HTR-8/SVneo (cell line): Measurements from ENCODE around the gene UNC5B.

Experiments used
- DNase-seq: peaks from one replicate; pipeline ENCODE4 v3.0.0; 2011; ENCODE audit warnings: low spot score, mixed read lengths; ENCODE audit not compliant: insufficient read length
- FAIRE-seq: peaks from 2 replicates; lab custom pipeline; 2011; peaks lifted over from hg19 to GRCh38; lab: Jason Lieb, UNC

Gene UNC5B

DNA sequence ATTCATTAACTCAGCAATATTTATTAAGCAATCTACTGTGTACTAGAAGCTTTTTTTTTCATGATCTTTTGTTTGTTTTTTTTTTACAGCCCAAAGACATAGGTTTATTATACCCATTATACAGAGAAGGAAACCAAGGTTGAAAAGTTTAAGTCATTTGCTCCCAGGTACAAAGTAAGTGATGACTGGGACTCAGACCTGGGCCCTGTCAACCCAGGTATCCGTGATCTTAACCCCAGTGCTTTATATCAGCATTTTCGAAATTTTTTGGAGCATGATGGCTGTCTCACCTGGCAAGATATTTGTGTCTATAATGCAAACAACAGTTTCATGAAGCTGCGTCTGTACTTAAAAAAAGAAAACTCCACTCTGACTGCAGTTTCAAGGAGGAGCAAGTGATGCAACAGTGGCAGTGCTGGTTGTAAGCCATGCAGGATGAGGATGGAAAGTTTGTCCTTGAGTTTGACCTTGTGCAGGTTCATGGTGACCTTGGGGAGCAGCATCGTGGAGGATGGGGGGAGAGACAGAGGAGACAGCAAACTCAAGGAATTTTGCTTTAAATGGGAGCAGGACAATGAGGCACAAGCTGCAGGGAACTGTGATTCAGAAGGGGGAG lies 118.5 kb downstream of the UNC5B start:
- no peak for FAIRE-seq
- no peak for DNase-seq

DNA sequence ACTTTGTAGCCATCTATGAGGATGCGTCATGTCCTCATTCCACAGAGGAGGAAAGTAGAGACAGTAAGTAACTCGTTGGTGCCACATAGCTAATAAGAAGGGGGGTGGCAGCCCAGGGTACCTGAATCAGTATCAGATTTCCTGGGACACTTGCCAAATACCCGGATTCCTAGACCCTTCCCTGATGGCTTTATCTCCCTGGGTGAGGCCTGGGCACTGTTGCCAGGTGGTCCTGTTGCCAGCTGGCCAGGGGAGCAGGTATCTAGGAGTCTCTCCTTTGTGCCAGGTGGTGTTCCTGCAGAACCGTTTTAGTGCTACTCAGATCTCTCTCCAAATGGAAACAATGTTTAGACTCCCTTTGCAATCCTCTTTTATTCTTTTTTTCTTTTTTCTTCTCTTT lies 119.4 kb downstream of the UNC5B start:
- no peak for FAIRE-seq
- no peak for DNase-seq

DNA sequence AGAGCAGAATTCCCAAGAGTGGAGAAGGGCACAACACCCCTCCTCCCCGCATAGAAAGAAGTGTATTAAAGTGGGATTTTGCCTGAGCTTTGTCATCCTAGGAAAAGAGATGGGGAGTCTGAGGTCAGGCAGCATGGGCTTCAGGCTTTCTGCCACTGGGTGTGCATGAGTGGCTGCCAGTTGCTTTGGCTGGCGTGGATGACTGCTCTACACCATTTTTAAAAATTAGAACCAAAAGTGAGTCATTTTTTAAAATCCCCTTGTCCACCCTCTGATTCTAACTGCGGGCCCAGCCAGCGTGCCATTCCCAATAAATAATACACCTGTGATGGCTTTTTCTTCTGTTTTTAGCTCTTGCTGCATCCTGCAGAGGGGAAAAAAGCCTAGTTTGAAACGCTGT lies 120.1 kb downstream of the UNC5B start:
- DNase-seq: no peak
- no peak for FAIRE-seq

DNA sequence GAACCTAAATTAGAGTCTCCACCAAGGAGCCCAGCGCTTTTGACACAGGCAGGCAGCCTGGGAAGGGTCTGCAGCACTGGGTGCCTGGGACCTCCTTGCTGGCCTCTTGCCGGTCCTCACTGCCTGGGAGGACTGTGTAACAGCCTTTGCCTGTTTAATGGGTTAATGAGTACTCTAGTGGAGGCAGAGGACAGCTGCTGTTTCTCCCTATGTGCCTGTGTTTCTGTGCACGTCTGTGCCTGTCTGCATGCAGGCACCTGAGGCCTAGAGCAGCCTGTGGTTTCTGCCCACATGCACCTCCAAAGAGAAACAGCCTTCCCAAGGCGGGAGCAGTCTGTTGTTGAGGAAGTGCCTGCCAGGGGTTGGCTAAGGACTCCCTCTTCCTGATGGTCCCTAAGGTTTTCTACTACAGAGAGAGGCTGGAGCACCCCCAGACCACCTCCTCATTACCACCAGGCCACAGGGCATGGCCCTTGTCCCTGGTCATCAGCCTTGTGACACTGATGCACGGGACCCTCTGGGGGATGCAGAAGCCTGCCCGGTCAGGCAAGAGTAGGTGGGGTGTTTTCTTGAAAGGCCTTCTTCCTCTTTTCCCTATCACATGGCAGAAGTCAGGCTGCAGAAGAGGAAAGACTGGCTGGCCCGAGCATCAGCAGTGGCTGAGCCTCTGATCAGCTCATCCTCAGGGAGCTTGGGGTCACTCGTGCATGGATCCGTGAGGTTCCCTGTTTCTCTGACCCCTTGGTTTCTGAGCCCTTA lies 120.9 kb downstream of the UNC5B start:
- FAIRE-seq: no peak
- no peak for DNase-seq

DNA sequence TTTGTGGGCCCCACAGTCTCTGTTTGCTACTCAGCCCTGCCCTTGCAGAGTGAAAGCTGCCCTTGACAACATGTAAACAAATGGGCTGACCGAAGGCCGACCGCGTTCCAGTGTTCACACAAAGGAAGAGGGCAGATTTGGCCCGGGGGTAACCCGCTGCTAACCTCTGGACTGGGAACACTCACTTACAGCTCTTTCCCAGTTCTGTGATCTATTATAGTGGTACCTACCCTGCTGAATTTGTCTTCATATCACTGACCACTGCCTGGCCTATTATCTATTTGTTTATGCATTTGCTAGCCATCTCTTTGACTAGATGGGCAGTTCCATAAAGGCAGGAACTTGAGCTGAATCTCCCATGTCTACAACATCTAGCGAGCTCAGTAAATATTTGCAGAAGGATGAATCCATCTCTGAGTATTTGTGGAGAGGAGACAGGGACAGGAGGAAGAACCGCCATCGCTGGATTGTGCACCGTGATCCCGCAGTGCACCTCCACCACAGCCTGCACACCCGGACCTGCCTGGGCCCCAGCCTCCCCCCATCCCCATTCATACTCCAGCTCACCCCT lies 121.9 kb downstream of the UNC5B start:
- FAIRE-seq (no peak), DNase-seq (no peak)

DNA sequence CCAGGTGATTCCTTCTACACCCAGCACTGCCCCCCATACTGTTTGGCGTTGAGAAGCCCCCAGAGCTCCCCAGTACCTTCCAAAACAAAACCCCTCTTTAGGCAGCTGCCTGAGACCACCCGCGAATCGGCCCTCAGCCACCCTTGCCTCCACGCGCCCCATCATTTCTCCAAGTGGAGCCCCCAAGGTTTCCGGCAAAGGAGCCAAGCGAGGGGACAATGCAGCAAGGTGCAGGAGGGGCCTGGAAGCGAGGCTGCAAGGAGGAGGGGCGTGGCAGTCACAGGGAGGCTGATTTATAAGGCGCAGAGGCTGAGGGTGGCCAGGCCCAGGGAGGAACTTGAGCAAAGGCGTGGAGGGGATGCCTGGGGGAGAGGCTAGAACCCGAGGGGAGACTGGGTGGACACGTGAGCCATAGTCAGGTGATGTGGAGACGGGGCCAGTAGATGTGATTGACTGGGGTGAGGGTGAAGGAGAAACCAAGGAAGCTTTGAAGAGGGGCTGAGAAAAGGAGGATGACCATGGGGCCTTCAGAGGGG lies 122.9 kb downstream of the UNC5B start:
- no peak for FAIRE-seq

DNA sequence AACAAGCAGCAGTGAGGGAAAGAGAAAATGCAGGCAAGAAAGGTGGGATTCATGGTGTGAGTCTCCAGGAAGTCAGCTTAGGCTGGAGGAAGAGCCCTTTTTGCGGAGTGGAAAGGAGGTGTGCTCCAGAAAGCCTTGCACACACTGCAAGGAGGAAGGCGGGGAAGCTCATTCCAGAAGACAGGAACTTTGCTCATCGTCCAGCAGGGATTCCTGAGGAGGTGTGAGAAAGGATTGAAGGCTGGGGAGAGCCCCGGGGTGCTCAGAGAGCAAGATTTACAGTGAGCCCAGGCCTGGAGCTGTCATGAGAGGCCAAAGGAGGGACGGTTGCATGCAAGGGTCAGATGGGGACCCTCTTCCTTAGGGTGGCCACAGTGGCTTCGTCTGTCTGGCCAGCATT lies 124.3 kb downstream of the UNC5B start:
- no peak for DNase-seq
- no peak for FAIRE-seq

More for the DNA sequence above, 122.9 kb downstream of the UNC5B start:
- no peak for DNase-seq

DNA sequence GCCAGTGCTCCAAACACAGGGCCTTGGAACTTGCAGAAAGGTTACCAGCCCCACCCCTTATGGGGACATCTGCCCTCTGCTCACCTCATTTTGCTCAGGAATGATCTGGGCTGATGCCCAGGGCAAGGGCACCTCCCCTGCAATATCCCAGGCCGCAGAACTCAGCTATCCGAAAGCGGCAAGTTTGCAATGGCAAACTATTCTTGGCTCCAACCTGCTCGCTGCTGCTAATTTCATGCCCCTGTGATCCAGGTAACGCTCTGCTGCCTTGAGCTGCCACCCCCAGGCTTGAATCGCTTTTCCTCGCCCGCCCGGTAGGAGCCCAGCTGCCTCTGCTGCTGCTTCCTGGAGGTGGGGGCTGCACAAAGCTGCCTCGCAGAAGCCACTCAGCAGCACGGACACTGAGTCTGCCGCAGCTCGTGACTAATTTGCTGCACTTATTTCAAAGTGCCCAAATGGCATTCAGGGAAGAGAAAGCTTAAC lies 124.9 kb downstream of the UNC5B start:
- no peak for DNase-seq
- no peak for FAIRE-seq

DNA sequence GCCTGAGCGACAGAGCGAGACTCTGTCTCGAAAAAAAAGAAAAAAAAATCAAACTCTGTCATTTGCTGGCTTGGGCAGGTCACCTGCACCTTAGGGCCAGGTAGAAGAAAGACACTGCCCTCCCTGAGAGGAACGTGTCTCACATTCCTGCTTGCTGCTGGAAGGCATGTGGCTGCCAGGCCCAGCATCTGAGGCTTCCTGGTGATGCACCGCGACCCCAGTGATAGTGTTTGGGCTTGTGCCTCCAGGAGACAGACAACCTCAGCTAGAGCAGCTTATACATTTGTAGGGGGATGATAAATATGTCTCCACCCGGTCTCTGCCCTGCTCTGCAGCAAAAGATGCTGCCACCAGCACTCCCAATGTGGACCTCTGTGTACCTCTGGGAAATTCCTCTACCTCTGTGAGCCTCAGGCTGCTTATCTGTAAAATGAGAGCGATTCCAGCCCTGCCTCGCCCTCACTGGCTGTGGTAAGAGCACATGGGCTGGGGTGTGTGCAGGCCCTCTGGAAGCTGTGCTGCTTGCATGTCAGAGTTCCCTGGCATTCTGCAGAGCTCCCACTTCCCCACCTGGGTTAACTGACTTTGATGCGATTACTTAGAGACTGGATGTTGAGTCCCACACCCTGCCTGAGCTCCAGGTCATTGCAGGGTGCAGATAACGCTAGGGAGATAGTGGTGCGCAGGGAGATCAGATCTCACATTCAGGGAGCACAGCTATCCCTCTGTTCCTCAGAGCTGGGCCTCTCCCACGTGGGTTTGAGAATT lies 126.5 kb downstream of the UNC5B start:
- FAIRE-seq (no peak), DNase-seq (no peak)

DNA sequence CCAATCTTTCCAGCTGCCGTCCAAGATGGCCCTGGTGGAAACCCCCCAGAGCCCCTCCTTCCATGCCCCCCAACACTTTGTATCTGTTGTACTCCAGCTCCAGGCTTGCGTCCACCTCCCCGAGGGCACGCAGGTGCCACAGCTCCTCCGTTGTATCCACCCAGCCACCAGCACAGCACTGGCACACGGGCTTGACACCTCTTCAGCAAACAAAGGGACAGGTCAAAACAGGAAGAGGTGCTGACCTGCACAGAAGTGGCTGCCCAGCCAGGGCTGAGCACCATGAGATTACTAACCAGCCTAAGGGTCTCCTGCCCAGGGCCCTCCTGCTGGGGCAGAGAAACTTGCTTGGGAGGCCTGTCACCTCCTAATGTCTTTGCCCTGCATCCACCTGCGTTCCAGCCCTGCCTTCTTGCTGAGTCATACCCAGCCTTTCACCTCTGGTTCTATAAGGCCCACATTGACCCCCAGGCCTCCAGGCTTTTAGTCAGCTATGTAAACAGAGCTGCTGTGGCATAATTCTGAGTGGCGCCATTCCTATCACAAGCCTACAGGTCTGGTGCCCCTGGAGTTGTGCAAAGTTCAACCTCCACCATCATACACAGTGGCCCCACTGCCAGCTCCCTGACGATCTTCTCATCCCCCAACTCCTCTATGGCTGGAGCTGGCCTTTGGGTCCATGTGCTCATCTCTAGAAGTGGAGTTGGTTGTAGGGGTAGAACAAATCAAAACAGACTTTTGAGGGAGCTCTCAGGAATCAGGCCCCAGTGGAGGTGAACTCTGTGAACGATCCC lies 127.6 kb downstream of the UNC5B start:
- peak; percentile 22 for DNase-seq

DNA sequence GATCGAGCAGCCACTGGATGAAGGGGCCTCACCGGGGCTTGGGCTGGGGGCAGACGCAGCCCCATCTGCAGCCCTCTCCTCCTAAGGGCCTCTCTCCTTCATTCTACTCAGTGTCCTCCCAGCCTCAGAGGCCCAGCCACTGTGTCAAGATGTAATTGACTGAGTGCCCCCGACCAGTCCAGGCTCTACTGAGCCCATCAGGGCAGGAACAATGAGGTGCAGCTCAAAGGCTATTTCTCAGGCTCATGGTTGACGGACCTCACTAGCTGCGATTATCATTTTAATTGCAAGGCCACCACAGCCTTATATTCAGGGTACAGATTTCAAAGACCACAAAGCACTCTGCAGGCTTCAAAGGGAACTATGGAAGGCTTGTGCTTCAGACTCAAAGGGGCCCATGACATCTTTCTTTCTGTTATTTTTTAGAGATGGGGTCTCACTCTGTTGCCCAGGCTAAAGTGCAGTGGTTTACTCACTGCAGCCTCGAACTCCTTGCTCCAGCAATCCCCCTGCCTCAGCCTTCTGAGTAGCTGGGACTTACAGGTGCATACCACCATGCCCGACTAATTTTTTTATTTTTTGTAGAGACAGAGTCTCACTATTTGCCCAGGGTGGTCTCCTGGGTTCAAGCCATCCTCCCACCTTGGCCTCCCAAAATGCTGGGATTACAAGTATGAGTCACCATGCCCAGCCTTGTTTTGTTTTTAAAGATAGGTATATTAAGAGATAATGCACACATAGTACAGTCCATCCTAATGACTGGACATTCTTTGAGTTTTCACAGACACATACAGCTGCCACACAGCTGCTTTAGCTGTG lies 130.4 kb downstream of the UNC5B start:
- no peak for FAIRE-seq
- DNase-seq: no peak

More for the DNA sequence above, 127.6 kb downstream of the UNC5B start:
- no peak for FAIRE-seq

DNA sequence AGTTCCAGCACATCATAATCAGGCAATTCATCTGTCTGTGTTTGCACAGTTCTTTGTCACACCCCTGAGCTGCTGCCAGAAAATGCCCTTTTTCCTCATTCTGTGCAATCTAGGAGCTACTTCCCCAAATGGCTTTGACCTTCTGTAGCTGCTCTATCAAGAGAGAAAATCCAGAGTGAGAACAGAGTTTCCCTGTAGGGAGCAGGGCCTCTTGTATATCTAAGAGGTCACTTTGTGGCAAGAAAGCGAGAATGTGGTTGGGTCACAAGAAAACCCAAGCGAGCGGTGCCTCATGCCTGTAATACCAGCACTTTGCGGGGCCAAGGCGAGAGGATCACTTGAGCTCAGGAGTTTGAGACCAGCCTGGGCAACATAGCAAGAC lies 131.0 kb downstream of the UNC5B start:
- DNase-seq: no peak
- no peak for FAIRE-seq

DNA sequence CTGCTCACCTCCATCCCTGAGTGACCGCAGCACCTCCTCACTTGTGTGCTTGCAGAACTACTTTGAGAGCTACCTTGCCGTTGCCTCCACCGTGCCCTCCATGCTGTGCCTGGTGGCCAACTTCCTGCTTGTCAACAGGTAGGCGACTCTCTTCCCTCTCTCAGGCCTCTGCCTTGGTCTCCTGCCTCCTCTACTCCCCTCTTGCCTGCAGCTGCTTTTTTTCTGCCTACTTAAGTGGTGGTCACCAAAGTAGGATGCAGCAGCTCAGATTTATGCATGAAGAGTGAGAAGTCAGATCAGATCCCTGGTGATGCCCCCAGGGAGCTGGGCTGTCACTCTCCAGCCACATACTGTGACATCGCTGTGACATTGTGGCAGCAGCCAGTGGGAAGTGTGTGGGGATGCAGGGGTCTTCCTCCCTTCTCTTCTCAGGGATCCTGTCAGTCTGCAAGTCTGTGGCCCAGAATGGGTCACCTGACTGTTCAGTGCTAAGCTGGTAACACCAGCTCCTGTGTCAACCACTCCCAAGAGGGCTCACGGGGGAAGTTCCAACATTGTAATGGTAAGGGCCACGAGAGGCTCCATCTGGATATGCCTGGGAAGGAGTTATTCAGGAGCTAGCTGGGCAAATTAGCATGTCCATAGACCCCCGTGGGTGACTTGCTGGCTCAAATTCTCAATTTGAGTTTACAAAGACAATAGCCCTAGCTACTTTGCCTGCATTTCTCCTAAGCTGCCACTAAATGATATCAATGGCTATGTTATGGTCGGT lies 132.0 kb downstream of the UNC5B start:
- FAIRE-seq (no peak), DNase-seq (no peak)

DNA sequence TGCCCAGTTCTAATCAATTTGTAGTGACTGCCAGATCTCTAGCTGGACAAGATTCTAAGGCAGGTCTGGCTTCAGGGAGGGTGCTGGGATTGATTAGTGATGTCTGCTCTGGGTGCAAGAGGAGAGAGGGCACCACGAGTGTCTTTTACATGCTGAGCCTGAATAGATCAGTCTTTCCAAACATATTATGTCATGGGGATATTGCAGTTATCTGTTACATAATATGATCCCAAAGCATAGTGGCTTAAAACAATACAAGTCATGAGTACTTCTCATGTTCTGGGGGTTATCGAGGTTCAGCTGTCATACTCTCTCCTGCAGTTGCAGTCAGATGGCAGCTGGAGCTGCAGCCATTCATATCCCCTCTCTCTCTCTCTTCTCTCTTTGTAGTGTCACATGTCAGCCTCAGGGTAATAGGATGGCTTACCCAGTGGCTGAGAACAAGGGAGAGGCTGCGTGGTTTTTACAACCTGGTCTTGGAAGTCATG lies 132.7 kb downstream of the UNC5B start:
- FAIRE-seq: no peak
- DNase-seq: no peak

DNA sequence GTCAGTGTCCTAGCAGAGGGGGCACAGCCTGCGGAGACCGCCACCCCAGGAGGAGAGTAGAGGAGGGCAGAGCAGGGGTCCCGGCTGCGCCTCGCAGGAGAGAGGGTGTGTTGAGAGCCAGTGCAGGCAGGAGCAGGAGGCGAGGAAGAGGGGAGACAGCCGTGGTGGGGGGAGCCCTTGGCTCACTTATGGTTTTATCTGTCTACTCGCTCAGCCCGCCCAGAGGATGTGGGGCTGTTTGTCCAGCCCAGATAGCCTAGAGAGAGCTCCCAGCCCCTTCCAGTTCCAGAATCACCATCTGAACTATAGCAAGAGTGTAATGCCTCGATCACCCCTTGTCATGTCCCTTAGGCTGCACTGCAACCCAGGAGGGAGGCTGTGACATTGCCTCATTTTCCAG lies 133.3 kb downstream of the UNC5B start:
- FAIRE-seq (no peak), DNase-seq (no peak)

DNA sequence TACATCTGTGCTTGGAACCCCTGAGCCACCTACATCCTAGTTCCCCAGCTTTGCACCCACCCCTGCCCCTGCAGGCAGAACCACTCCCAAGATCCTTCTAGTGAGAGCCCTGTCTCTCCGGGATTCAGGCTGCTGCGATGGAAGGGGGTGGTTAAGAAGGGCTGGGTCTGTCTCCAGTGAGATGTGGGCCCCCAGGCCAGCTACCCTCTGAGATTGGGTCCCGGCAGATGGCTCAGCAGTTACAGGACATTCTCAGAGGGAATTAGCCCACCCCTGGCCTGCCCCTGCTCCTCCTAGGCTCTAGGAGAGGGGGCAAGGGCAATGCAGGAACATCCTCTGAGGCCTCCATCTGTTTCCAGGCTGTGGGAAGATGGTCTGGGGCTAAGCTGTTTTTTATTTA lies 134.4 kb downstream of the UNC5B start:
- FAIRE-seq (no peak), DNase-seq (no peak)

DNA sequence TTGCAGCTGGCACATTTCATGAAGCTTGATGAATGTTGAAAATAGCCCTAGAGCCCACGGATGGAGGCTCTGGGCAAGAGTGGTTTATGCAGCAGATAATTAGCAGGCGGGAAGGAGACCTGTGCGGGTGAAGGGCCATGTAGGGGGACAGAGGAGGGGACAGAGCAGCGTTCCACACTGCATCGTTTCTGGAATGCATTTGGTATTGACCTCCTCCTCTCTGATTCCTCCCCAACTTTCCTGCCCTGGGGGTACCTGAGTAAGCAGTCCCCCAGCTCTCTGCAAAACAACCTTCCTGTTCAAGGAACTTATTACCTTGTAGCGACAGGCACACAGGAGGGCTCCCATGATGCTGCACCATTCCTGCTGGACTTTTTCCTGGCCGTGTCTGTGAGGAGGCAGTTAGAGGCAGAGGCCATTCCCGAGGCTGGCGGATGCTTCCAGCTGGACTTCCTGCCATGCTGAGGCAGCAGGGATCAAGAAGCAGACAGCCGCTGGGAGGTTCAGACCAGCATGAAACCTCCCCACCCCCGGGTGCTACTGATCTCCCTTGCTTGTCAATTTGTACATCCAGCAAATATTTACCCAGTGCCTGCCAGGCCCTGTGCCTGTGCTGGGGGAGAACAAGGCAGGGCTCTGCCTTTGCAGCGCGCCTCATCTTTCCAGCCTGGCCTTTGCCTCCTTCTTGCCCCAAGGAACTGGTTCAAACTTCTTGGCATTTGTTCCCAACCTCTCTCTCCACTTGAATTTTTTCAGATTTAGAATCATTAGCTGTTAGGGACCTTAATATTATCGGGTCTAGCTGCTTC lies 135.4 kb downstream of the UNC5B start:
- FAIRE-seq: no peak
- DNase-seq: no peak
